ENCODE results near the gene RDM1.

DNA sequence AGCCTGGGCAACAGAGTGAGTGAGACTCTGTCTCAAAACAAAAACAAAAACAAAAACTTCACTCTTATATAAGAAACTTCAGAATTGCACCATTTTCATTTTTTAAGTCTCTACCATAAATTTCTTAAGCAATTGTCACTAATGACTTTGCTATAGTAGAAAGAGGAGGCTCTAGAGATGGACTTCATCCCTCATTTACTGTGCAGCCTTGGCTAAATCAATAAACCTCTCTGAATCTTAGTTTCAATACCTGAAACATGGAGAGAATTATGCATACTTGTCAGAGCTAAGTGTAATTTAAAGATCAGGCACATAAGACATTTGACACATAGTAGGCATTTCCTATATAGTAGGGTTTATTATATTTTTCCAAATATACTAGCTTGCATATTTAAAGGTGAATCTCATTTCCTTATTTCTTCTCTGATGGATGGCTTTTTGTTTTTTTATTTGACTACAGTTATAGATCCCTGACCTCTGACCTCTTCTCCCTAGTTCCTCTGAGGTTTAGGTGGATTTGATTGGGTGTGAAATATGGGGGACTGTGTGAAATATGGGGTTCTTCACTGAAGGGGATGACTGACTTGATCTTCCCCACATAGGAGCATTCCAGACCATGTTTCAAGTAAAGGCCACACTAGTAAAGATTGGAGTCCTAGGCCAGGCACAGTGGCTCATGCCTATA lies 53.1 kb downstream of the RDM1 start:
- no peak for TF ChIP-seq ZC3H10 (CRISPR knock-in tag; IDR thresholded peaks at IDR 0.05)
- TF ChIP-seq, protein P1, sequence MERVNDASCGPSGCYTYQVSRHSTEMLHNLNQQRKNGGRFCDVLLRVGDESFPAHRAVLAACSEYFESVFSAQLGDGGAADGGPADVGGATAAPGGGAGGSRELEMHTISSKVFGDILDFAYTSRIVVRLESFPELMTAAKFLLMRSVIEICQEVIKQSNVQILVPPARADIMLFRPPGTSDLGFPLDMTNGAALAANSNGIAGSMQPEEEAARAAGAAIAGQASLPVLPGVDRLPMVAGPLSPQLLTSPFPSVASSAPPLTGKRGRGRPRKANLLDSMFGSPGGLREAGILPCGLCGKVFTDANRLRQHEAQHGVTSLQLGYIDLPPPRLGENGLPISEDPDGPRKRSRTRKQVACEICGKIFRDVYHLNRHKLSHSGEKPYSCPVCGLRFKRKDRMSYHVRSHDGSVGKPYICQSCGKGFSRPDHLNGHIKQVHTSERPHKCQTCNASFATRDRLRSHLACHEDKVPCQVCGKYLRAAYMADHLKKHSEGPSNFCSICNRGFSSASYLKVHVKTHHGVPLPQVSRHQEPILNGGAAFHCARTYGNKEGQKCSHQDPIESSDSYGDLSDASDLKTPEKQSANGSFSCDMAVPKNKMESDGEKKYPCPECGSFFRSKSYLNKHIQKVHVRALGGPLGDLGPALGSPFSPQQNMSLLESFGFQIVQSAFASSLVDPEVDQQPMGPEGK (CRISPR knock-in tag; IDR thresholded peaks at IDR 0.05; ENCODE audit: borderline replicate concordance) = no peak
- TF ChIP-seq, protein P2, sequence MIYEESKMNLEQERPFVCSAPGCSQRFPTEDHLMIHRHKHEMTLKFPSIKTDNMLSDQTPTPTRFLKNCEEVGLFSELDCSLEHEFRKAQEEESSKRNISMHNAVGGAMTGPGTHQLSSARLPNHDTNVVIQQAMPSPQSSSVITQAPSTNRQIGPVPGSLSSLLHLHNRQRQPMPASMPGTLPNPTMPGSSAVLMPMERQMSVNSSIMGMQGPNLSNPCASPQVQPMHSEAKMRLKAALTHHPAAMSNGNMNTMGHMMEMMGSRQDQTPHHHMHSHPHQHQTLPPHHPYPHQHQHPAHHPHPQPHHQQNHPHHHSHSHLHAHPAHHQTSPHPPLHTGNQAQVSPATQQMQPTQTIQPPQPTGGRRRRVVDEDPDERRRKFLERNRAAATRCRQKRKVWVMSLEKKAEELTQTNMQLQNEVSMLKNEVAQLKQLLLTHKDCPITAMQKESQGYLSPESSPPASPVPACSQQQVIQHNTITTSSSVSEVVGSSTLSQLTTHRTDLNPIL (CRISPR knock-in tag; IDR thresholded peaks at IDR 0.05; ENCODE audit: low read depth) = no peak
- no peak for TF ChIP-seq SNAI2 (CRISPR knock-in tag; IDR thresholded peaks at IDR 0.05)
- no peak for TF ChIP-seq TOX (CRISPR knock-in tag; IDR thresholded peaks at IDR 0.05; ENCODE audit: borderline replicate concordance)

All from SK-N-SH treated with all-trans-retinoic acid at 6 μM for 48 hours (cell line).